ENCODE results near the gene NAA16.
"Not testable (repeated sequence)": the region's sequence is repeated elsewhere in the genome, so short reads cannot be mapped to it uniquely, and the experiment has no call there.

The NAA16 gene

DNA sequence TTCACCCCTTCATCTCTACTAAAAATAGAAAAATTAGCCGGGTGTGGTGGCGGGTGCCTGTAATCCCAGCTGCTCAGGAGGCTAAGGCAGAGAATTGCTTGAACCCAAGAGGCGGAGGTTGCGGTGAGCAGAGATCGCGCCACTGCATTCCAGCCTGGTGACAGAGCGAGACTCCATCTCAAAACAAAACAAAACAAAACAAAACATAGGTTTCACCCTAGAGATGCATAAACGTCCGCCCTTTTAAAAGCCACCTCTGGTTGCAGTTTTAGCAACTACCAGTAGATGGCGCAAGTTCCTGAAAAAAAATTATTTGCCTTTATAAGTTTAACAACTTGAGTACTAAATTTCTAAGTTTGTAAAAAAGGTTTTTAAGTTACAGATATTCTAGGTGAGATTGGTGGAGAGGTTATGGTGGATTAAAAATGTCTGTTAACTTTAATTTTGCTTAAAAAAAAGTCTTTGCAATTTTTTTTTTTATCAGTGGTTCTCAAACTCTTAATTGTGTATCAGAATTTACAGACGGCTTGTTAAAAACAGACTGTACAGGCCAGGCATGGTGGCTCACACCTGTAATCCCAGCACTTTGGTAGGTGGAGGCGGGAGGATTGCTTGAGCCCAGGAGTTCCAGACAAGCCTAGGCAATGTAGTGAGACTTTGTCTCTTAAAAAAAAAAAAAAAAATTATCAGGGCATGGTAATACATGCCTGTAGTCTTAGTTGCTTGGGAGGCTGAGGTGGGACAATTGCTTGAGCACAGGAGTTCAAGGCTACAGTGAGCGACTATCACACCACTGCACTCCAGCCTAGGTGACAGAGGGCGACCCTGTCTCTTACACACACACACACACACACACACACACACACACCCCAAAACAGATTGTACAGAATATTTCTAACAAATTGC lies 42.1 kb downstream of the NAA16 start:
- peak in 1 of 2 donors; percentile 14 for DNase-seq (ENCODE audit: low read depth in 1 of 2, low spot score in 1 of 2)

DNA sequence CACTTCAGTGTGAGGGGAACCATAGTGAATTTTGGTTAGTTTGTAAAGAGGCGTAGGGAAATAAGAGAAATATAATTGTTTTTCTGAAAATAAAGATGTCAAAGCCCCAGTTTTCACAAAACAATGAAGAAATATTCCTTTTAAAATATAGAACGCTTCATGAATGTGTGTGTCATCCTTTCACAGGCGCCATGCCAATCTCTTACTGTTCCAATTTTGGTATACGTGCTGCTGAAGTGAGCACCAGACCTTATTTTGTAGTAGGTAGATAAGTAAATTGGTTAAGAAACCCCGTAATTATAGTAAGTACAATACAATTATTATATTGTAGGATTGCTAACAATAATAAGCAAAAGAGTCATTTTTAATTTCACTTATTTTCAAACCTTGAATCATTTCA lies 43.3 kb downstream of the NAA16 start:
- DNase-seq (ENCODE audit: low read depth in 1 of 2, low spot score in 1 of 2): no peak

DNA sequence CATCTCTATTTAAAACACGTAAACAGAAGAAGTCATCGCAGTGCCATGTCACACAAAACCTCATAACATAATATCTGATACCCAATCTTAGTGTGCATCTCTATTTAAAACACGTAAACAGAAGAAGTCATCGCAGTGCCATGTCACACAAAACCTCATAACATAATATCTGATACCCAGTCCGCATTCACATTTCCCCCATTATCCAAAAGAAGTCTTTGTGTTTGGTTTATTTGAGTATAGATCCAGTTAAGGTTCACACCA lies 45.2 kb downstream of the NAA16 start:
- DNase-seq (ENCODE audit: low read depth in 1 of 2, low spot score in 1 of 2): not testable (repeated sequence)

GRCh38 chr13:41356786-41357185 lies 45.7 kb downstream of the NAA16 start:
- DNase-seq (ENCODE audit: low read depth in 1 of 2, low spot score in 1 of 2): no peak

- DNase-seq (ENCODE audit: low read depth in 1 of 2, low spot score in 1 of 2): no peak
Measured at GRCh38 chr13:41361491-41361890, 50.4 kb downstream of the NAA16 start.

DNA sequence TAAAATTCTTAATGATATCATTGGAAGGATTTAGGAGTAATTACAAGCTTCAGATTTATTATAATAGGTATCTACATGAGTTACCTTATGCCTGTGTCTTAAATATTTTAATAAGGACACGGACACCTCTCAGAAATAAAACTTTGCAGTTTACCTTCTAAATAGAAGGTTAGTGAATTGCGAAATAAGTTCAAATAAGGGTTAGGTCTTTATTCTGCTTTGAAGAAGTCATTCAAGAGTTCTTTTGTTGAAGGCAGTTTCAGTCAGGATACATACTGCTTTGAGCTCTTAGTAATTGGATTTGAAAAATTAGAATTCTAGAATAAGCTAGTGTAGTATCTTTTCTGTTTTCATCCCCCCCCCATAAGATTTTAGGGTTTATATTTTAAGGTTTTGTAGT lies 53.0 kb downstream of the NAA16 start:
- DNase-seq (ENCODE audit: low read depth in 1 of 2, low spot score in 1 of 2): no peak

DNA sequence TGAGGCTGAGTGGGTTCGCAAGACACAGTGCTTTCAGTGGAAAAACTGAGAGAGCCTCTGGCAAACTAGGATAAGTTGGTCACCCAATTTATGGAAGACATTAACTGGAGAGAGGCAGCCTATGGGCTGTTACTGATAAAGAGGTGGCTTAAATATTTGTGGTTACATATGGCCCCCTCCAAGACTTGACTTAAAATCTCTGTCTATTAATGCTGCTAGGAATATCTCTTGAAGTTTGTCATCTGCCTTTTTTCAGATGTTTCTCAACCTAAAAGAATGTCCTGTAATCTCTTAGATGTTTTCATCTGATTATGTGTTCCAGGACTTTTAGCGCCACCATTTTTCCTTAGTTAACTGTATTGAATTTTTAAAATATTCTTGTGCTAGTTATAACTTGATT lies 54.6 kb downstream of the NAA16 start:
- no peak for DNase-seq (ENCODE audit: low read depth in 1 of 2, low spot score in 1 of 2)

DNA sequence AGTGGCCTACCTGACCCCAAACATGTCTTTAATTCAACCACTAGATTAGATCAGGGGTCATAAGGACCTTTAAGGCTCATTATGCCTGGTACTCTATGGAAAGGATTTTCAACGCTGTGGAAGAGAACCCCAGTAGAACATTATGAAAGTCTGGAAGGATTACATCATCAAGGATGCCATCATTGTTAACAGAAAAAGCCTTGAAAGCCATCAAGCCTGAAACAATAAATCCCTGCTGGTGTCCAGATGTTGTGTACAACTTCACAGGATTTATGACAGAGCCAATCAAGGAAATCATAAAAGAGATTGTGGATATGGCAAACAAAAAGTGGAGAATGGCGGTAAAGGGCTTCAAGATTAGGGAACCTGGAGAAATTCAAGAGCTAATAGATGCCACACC lies 59.7 kb downstream of the NAA16 start:
- no peak for DNase-seq (ENCODE audit: low read depth in 1 of 2, low spot score in 1 of 2)

- DNase-seq (ENCODE audit: low read depth in 1 of 2, low spot score in 1 of 2): no peak
Measured at GRCh38 chr13:41377446-41377845, 66.4 kb downstream of the NAA16 start.

DNA sequence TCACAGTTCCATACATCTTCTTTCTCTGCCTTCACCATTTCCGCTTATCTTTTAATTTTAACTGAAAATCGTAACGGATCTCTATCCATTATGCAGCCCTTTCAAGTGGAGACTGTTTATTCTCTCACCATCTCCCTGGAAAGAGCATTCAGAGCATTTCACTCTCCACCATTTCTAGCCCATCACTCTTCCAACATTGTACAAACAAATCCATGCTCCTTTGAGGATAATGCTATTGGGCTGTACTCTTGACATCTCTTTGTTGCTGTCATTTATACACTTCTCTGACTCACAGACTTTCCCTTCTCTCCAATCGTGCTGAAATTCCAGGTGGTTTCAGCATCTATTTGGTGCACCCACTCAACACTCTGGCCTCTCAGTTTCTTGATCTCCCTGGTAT lies 71.4 kb downstream of the NAA16 start:
- DNase-seq (ENCODE audit: low read depth in 1 of 2, low spot score in 1 of 2): no peak

GRCh38 chr13:41383386-41383785 lies 72.3 kb downstream of the NAA16 start:
- DNase-seq (ENCODE audit: low read depth in 1 of 2, low spot score in 1 of 2): no peak

- DNase-seq (ENCODE audit: low read depth in 1 of 2, low spot score in 1 of 2): no peak
Measured at GRCh38 chr13:41384749-41385503, 73.9 kb downstream of the NAA16 start.

DNA sequence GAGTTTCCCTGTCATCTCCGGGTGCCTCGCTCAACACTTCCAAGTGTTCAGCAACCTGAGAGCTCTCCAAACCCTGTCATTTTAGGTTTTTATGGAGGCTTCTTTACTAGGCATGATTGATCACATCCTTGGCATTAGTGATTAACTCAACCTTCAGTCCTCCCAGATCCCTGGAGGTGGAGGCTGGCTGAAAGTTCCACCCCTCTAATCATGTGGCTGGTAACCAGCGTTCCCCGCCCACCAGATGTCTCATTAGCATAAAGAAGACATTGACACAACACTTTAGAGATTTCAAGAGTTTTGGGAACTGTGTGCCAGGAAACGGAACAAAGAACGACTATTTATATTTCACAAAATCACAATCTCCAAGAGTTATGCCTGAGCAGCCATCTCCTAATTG lies 75.1 kb downstream of the NAA16 start:
- DNase-seq (ENCODE audit: low read depth in 1 of 2, low spot score in 1 of 2): no peak

DNA sequence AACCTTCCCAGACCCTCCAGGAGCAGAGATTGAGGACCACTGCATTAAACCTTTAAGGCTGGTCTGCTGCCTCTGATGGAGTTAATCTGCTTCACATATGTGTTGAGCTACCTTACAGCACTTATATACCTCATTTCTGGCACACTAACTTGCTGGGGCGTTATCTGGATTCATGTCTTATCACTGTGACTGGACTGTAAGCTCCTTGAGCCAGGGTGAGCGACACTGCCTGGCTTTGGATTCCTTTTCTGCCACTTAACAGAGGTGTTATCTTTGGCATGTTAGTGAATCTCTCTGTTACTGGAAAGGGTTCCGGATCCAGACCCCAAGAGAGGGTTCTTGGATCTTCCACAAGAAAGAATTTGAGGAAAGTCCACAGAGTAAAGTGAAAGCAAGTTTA lies 76.5 kb downstream of the NAA16 start:
- no peak for DNase-seq (ENCODE audit: low read depth in 1 of 2, low spot score in 1 of 2)

DNA sequence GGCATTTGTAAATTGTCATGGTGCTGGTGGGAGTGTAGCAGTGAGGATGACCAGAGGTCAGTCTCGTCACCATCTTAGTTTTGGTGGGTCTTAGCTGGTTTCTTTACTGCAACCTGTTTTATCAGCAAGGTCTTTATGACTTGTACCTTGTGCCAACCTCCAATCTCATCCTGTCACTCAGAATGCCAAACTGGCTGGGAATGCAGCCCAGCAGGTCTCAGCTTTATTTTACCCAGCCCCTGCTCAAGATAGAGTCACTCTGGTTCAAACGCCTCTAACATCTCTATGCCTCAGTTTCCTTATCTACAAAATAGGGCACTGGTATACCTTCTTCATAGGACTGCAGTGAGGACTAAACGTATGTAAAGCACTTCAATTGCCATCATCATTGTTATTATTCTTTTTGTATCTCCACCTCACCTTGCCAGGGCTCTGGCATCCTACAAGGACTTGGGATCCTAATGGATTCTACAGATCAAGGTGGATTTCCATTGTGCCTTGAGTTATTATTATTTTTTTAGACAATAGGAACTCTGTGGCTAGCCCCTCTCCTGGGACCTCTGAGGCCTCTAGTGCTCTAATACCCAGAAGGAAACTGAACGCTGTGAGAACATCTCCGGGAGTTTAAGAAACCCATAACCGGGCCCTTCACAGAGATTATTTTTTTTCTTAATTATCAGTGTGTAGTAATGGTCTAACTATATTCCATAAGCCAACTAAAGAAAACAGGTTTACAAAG lies 77.2 kb downstream of the NAA16 start:
- no peak for DNase-seq (ENCODE audit: low read depth in 1 of 2, low spot score in 1 of 2)

DNA sequence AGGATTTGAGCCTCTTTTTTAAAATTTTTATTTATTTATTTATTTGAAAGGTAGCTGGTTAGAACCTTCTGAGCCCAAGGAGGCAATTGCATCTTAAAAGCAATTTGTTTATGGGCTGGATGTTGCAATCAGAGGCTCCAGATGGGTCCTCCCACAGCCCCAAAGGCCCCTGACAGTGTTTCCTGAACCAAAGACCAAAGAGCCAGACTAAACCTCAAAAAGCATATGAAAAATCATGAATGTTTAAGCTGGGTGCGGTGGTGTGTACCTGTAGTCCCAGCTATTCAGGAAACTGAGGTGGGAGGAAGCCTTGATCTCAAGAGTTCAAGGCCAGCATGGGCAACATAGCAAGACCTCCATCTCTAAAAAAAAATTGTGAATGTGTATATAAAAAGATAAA lies 78.5 kb downstream of the NAA16 start:
- no peak for DNase-seq (ENCODE audit: low read depth in 1 of 2, low spot score in 1 of 2)

- DNase-seq (ENCODE audit: low read depth in 1 of 2, low spot score in 1 of 2): no peak
Measured at GRCh38 chr13:41394166-41394565, 83.1 kb downstream of the NAA16 start.

DNA sequence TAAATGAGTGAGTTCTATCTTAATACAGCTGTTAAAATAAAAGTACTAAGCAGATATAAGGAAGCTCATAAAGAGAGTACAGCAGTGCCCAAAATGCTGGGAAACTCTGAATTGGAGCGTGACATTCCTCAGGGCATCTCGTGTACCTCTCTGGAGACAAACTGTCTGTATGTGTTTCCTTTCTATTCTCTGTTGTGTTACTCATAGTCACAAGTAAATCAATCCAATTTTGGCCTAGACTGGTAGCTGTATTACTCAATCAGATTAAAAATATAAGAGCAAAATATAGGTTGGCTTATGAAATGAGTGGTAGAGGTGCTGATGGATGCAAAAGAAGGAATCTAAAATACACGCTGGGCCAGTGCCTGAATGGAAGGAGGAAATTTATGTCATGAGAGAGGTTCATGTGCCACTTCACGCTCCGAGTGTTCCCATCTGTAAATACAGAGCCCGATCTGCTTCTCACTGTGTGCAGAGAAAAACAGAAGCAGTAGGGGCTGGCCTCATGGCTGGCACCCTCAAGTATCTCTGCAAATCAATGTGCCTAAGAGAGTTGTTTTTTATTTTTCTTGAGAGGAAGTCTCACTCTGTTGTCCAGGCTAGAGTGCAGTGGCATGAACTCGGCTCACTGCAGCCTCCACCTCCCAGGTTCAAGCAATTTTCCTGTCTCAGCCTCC lies 87.6 kb downstream of the NAA16 start:
- no peak for DNase-seq (ENCODE audit: low read depth in 1 of 2, low spot score in 1 of 2)

DNA sequence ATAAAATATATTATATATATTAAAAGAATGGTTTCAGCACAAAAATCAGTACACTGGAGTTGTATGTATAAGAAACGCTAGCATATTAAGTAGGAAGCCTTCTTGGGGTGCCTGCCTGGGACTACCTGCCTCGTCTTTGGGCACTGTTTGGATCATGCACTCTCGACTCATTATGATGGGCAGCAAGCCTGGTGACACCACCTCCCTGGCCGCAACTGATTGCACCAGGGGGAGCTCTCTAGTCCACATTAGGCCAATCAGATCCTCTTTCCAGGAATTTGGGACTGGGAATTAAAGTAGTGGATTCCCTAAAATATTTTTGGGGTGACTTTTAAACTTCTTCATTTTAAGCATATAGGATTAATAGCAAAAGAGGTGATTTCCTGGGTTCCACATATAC lies 90.3 kb downstream of the NAA16 start:
- no peak for DNase-seq (ENCODE audit: low read depth in 1 of 2, low spot score in 1 of 2)

- DNase-seq (ENCODE audit: low read depth in 1 of 2, low spot score in 1 of 2): no peak
Measured at GRCh38 chr13:41402691-41403511, 91.8 kb downstream of the NAA16 start.

GRCh38 chr13:41403983-41404382 lies 92.9 kb downstream of the NAA16 start:
- DNase-seq (ENCODE audit: low read depth in 1 of 2, low spot score in 1 of 2): no peak
